Glutamatergic neuron (in vitro differentiated cells): Measurements from ENCODE around the gene THBS3. TPM values are rescaled to one million over a fixed set of nuclear protein-coding genes. Genes with fewer than 3 reads are reported as not detected.
"Not testable (repeated sequence)": the region's sequence is repeated elsewhere in the genome, so short reads cannot be mapped to it uniquely, and the experiment has no call there.

Experiments
- DNase-seq: peaks from one replicate; pipeline ENCODE4 v3.0.0; 2022
- H3K27ac Mint-ChIP-seq: one replicate; pipeline ENCODE4 v1.8.0; 2020; ENCODE audit warnings: mild to moderate bottlenecking, mixed read lengths, inconsistent platforms; ENCODE audit not compliant: unreplicated experiment
- H3K27me3 Mint-ChIP-seq: one replicate; pipeline ENCODE4 v1.8.0; 2020; ENCODE audit warnings: mild to moderate bottlenecking, moderate library complexity, mixed read lengths, inconsistent platforms; ENCODE audit not compliant: unreplicated experiment
- H3K36me3 Mint-ChIP-seq: one replicate; pipeline ENCODE4 v1.8.0; 2020; ENCODE audit warnings: mild to moderate bottlenecking, mixed read lengths, inconsistent platforms; ENCODE audit not compliant: unreplicated experiment
- H3K4me1 Mint-ChIP-seq: one replicate; pipeline ENCODE4 v1.8.0; 2020; ENCODE audit warnings: mild to moderate bottlenecking, low read depth, mixed read lengths, inconsistent platforms; ENCODE audit not compliant: unreplicated experiment
- H3K4me3 Mint-ChIP-seq: one replicate; pipeline ENCODE4 v1.8.0; 2020; ENCODE audit warnings: mild to moderate bottlenecking, mixed read lengths, inconsistent platforms; ENCODE audit not compliant: unreplicated experiment
- H3K9me3 Mint-ChIP-seq: one replicate; pipeline ENCODE4 v1.8.0; 2020; ENCODE audit warnings: mild to moderate bottlenecking, moderate library complexity, mixed read lengths, inconsistent platforms; ENCODE audit not compliant: unreplicated experiment
- total RNA-seq: library from RNA; stranded (reverse); fragmentation: NEBNext Ultra II Directional; extraction: Animal tissue kit (Norgen Biotek cat#: 25700); gene quantifications from one replicate; pipeline ENCODE4 v1.2.1, GENCODE V29; 2021; ENCODE audit not compliant: unreplicated experiment
- TF ChIP-seq, protein P1 (sequence below): fragments of 200-600 bp; sonication (generic); IDR thresholded peaks from one replicate; pipeline ENCODE4 v1.5.0; 2021; ENCODE audit not compliant: partially characterized antibody, unreplicated experiment

Gene THBS3
- total RNA-seq, 1 donor from 2014 or later: 377 TPM

GRCh38 chr1:155250246-155250632 lies 42.5 kb upstream of the THBS3 start:
- no peak for DNase-seq
- TF ChIP-seq, protein P1, sequence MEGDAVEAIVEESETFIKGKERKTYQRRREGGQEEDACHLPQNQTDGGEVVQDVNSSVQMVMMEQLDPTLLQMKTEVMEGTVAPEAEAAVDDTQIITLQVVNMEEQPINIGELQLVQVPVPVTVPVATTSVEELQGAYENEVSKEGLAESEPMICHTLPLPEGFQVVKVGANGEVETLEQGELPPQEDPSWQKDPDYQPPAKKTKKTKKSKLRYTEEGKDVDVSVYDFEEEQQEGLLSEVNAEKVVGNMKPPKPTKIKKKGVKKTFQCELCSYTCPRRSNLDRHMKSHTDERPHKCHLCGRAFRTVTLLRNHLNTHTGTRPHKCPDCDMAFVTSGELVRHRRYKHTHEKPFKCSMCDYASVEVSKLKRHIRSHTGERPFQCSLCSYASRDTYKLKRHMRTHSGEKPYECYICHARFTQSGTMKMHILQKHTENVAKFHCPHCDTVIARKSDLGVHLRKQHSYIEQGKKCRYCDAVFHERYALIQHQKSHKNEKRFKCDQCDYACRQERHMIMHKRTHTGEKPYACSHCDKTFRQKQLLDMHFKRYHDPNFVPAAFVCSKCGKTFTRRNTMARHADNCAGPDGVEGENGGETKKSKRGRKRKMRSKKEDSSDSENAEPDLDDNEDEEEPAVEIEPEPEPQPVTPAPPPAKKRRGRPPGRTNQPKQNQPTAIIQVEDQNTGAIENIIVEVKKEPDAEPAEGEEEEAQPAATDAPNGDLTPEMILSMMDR: no peak
- H3K36me3 Mint-ChIP-seq: peaks cover 7% of the 10 kb centered on the region
- H3K4me1 Mint-ChIP-seq: peaks cover 24% of the 10 kb centered on the region
- peaks cover 14% of the 10 kb centered on the region for H3K27me3 Mint-ChIP-seq
- no peak overlapping the region for H3K27ac Mint-ChIP-seq
- peaks cover 12% of the 10 kb centered on the region for H3K9me3 Mint-ChIP-seq
- no peak overlapping the region for H3K4me3 Mint-ChIP-seq

DNA sequence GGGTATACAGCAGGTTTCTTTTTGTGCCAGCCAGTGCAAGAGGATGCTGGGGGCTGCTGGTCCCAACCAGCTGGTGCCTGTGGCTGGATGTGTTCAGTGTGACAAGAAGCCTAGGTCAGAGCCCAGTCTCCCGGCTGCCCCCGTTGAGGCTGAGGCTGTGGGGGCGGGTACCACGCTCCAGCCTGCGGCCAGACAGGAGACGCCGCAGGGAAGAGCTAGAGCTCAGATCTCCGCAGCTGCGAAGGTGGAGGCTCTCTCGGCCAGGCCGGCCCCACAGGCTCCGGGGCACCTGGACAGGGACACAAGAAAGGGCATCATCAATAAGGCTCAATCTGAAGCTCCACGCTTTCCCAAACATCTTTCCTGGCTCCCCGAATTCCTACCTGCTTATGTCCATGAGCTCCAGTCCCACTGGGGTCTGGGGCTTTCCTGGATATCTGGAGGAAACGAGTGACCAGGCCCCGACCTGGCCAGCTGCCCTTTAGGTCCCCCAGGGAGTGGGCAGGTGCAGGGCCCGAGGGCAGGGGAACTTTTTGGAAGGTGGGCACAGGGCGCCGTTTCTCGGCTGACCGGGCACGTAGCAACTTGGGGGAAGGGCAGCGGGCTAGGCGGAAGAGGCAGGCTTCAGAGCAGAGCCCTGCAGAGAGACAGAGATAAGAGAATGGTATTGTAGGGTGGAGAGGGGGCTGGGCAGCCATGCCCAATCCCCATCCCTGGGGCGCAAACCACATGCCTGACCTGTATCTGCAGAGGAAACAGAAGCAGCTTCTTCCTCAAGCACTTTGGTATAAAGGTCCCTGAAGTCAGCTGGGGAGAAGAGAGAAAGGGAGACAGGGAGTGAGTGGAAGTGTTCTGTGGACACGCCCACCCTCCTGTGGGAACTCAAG lies 40.2 kb upstream of the THBS3 start:
- no peak for DNase-seq
- TF ChIP-seq, protein P1: no peak
- H3K4me3 Mint-ChIP-seq: no peak overlapping the region
- peaks cover 15% of the 10 kb centered on the region for H3K9me3 Mint-ChIP-seq
- peaks cover 18% of the 10 kb centered on the region for H3K27me3 Mint-ChIP-seq
- H3K4me1 Mint-ChIP-seq: peaks cover 16% of the 10 kb centered on the region
- H3K27ac Mint-ChIP-seq: no peak overlapping the region
- H3K36me3 Mint-ChIP-seq: peaks cover 7% of the 10 kb centered on the region

DNA sequence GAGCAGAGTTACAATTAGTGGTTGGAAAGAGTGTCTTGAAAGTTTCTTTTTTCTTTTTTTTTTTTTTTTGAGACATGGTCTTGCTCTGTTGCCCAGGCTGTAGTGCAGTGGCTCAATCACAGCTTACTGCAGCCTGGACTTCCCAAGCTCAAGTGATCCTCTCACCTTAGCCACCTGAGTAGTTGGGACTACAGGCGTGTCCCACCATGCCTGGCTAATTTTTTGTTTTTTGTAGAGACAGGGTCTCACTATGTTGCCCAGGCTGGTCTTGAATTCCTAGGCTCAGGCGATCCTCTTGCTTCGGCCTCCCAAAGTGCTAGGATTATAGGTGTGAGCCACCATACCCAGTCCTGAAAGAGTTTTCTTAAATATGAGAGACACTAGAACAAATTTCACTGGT lies 39.1 kb upstream of the THBS3 start:
- not testable (repeated sequence) for DNase-seq, H3K36me3 Mint-ChIP-seq
- Mint-ChIP-seq H3K27me3 (peaks cover 16% of the 10 kb centered on the region), H3K27ac (peak overlapping the region; percentile 8), H3K4me1 (peaks cover 12% of the 10 kb centered on the region), H3K4me3 (peak overlapping the region; percentile 8), H3K9me3 (peaks cover 15% of the 10 kb centered on the region)

DNA sequence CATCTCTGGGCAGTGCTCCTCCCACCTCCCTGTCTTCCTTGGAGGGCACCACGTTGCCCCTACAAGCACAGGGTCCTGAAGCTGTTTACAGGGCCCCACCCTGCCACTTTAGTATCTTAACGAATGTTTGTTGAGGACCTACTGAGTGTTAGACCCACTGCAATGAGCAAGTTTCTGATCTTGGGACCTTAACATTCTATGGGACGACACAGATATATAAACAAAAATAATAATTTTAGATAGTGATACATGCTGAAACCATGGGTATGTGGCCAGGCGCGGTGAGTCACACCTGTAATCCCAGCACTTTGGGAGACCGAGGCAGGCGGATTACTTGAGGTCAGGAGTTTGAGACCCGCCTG lies 37.4 kb upstream of the THBS3 start:
- H3K27ac Mint-ChIP-seq: peak overlapping the region; percentile 87
- peak overlapping the region; percentile 84 for H3K4me3 Mint-ChIP-seq
- H3K9me3 Mint-ChIP-seq: peaks cover 15% of the 10 kb centered on the region
- peaks cover 14% of the 10 kb centered on the region for H3K4me1 Mint-ChIP-seq
- TF ChIP-seq, protein P1: no peak
- H3K27me3 Mint-ChIP-seq: peaks cover 13% of the 10 kb centered on the region
- DNase-seq: no peak
- peaks cover 7% of the 10 kb centered on the region for H3K36me3 Mint-ChIP-seq

GRCh38 chr1:155244368-155245162 lies 36.9 kb upstream of the THBS3 start:
- H3K9me3 Mint-ChIP-seq: peaks cover 15% of the 10 kb centered on the region
- peaks cover 7% of the 10 kb centered on the region for H3K36me3 Mint-ChIP-seq
- peak overlapping the region; percentile 87 for H3K27ac Mint-ChIP-seq
- H3K4me3 Mint-ChIP-seq: peak overlapping the region; percentile 84
- peaks cover 13% of the 10 kb centered on the region for H3K27me3 Mint-ChIP-seq
- peak; percentile 98 for DNase-seq
- TF ChIP-seq, protein P1: peak; percentile 28
- H3K4me1 Mint-ChIP-seq: peaks cover 14% of the 10 kb centered on the region
